ENCODE measurements around the gene COMMD10.

COMMD10 gene

DNA sequence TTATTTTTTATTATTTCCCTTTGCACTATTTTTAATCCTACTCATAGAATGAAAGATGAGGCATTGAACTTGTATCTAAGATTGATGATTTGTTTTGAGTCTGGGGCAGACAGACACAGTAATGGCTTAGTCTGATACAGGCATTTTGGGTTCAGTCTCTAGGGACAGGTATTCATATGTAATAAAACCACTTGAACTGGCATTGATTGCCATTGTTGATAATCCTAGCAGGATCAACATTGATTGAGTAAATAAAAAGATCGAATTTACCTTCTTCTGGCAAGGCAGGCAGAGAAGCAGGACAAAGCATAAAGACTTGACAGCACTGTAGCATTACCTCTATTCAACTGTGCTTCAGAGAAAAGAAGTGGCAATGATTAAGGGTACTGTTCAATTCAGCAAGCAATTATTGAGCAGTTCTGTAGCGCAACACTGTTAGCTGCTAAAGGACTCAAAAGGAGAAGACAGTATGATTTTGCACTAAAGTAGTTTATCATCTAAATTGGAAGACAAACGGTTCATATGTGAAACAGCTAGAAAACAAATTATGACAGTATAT lies 144.4 kb downstream of the COMMD10 start:
- no peak for DNase-seq

DNA sequence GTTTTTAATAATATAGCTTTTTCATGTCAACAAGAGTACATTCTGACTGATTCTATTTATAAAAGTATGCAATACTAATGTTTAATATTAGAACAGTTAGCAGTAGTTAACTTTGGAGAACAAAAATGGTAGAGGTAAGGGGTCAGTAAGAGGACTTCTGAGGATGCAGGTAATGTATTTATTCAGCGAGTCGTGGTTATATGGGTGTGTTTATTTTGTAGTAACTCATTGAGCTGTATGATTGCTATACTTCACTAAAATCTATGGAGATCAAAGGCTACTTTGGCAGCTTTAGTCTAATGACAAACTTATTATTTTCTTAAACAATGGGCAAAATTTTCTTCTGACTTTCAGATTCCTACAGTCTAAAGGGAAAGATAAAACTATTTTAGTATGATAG lies 146.5 kb downstream of the COMMD10 start:
- no peak for DNase-seq

DNA sequence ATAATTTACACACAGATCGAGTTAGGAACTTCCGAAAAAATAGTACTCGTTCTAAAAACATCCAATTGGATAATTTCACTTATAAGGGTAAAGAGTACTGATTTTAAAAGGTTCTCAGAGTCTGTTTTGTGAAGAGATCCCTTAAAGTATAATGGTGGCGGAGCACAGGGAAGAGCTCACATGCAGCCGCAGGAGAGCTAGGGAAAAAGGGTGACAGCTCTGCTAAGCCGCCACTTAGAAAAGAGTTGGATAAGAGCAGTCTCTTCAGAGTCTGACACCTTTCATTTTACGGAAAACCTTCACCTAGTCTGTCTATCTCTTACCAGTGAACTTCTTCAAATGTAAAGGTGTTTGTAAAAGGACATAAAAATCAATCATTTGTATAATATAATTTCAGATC lies 149.9 kb downstream of the COMMD10 start:
- no peak for DNase-seq

- no peak for DNase-seq
These were observed 153.2 kb downstream of the COMMD10 start for GRCh38 chr5:116237917-116238500.

GRCh38 chr5:116242343-116242742 lies 157.5 kb downstream of the COMMD10 start:
- no peak for DNase-seq

DNA sequence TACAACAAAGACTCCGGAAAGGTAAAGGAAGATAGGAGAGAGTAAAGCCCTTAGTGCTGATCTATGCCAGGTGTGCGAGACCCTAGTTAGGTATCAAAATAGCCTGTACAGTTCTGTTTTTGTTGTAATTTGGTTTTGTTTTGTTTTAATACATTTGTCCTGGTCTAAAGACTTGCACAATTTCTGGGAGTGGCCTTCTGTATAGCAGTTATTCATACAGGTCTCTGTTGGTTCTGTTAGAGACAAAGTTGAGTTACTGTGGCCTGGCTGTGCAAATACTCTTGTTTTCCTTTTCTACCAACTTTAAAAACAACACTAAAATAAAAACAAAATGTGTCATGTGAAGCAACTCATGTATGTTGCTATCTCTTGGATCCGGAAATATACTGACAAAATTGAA lies 163.6 kb downstream of the COMMD10 start:
- no peak for DNase-seq

DNA sequence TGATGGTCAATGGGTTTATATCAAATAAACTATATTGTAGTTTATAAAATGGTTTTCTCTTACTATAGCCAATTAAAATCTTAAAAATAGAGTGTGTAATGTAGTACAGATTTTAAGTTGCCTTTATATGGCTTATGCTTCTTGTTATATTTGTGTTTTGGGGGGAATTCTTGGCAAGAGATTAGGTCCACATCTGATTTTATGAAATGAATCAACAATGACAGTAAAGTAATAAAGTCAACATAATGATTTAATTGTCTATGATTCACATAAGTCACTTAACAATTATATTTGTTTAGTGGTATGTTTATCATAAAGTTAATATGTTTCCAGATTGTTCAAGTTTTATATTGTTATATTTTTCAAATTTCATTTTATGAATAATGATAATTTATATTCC lies 164.8 kb downstream of the COMMD10 start:
- DNase-seq: no peak

GRCh38 chr5:116256717-116257116 lies 171.9 kb downstream of the COMMD10 start:
- DNase-seq: no peak

DNA sequence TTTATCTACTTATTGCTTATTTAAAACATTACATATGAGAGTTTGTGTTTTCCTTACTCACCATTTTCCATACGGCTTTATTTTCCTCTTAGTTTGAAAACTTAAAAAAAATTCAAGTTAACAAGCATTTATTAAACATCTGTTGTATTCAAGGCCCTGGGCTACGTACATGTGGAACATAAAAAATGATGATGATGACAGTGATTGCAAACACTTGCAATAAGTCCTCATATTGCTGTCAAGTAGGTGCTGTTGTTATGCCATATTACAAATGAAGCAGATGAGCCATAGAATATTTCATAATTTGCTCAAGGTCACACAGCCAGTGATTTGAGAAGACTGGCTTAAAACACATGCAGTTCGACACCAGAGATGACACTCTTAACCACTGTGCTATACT lies 180.6 kb downstream of the COMMD10 start:
- no peak for DNase-seq

DNA sequence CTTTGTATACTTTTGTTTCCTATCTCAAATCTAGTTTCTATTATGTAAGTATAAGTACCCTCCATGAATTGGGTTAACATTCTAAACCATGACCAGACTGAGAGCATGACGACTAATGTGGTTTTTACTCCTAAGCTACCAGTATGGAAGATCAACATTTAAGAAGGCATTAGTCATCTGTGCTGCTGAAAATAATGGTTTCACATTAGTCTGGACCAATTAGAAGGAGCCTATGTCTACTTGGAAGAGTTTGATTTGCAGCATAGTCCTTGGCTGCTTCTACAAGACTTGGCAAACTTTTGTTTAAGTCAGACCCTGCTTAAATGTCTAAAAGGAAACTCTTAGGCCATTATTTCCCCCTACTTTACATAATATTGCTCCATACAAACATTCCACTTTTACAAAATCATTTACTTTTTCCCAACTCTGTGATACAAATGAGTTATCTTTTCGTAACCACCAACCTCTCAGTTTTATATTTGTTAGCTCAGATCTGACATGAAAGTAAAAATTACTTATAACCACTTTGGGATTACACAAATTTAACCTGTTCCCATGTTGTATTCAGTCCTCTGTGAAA lies 186.7 kb downstream of the COMMD10 start:
- DNase-seq: no peak

- DNase-seq: no peak
These were observed 187.6 kb downstream of the COMMD10 start for GRCh38 chr5:116272281-116272941.

- no peak for DNase-seq
These were observed 188.8 kb downstream of the COMMD10 start for GRCh38 chr5:116273448-116274242.

DNA sequence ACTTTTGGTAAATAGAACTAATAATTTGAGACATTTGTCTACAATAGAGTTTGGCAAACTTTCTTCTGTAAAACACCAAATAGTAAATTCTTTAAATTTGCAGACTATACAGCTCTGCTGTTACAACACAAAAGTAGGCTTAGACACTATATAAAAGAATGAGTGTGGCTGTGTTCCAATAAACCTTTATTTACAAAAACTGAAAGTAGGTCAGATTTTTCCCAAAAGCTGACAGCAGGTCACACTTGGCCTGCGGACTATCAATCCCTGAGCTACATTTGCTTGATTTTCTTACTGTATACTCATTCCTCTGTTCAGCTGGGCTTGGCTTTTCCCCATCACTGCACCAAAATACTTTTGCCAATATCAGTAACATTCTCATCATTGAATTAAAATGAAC lies 189.4 kb downstream of the COMMD10 start:
- no peak for DNase-seq

- DNase-seq: no peak
These were observed 190.5 kb downstream of the COMMD10 start for GRCh38 chr5:116275282-116275681.

- DNase-seq: no peak
These were observed 192.1 kb downstream of the COMMD10 start for GRCh38 chr5:116276952-116277351.

GRCh38 chr5:116280149-116280803 lies 195.5 kb downstream of the COMMD10 start:
- no peak for DNase-seq

DNA sequence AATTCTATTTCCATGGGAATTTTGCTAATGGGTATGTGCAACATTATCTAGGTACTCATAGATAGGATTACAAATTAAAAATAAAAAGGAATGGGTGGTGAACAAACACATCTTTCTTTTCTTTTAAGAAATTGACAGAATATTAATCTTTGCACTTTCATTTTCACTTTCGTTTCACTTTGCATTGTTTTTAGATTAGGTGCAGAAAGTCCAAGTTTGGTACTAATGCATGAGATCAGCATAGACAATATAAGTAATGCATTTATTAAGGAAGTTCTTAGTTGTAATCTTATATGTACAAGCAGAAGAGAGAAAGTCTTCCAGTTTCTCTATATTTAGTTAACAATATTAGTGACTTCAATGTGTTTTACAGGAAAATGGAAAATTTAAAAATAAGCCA lies 196.5 kb downstream of the COMMD10 start:
- no peak for DNase-seq

DNA sequence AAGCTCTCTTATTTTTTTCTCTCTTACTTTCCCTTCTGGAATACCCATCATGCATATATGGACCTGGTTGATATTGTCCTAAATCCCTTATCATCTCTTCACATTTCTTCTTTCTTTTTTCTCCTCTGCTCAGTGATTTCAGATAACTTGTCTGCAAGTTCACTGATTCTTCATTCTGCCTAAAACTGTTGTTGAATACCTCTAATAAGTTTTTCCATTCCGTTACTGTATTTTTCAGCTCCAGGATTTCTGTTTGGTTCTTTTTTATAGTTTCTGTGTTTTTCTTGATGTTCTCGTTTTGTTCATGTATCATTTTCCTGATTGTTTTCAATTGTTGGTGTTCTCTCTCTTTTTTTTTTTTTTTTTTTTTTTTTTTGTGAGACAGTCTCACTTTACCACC lies 203.7 kb downstream of the COMMD10 start:
- no peak for DNase-seq

DNA sequence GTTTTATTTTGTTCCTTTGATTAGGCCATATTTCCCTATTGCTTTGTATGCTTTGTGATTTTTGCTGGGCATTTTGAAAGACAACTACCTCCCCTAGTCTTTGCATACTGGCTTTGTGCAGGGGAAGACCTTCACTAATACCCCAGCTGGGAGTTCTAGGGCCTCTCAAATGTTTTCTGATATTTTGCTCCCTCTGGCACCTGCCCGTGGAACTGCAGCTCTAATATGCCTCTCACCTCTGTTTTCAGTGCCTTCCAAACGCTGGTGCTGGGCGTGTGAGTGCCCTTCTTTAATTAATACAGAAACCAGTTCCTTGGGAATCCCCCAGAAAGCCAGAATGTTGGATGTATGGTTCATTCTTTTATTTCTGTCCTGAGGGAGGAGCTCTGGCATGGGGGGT lies 204.5 kb downstream of the COMMD10 start:
- no peak for DNase-seq

DNA sequence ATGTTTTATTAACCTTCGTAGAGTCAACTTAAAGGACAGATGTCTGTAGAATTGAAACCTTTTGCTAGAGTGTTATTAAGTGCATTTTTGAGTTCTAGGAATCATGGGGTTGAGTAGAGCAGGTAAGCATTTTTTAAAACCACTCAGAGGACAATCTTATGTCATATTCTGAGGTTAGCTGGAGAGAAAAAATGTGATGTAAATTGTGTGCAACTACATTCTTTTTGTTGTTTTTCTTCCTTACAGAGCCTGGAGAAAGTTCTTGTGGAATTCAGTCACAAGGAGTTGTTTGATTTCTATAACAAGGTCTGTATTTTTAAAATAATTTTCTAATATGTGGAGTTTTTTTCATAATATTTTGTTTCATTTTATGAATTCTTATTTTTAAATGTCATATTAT lies 206.4 kb downstream of the COMMD10 start:
- no peak for DNase-seq

- no peak for DNase-seq
These were observed 207.5 kb downstream of the COMMD10 start for GRCh38 chr5:116292321-116292720.

DNA sequence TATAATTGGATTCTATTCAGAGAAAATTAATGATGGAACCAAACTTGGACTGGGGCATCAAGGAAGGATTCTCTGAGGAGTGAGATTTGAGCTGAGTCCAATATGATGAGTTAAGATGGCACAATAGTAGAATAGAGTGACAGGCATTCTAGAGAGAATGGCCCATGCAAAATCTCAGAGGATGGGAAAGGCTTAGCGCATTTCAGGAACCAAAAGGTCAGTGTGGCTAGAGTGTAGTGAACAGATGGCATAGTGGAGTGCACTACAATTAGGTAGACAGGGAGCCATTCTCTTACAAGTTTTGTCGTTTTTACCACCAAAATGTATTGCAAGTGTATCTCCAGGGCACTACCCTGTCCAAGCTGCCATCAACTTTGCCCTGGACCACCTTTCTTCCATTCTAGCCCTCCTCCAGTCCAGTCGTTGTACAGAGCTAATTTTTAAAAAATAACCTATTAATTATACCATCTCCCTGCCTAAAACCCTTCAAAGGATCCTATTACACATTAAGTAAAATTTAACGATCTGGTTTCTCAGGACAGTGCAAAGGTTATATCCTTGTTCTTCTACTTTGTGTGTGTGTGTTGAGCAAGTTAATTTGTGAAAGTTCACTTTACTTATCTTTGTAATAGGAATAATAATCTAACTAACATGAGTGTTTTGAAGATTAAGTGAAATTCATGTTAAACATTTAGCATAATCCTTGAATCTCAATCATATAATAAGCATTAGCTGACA lies 211.7 kb downstream of the COMMD10 start:
- DNase-seq: no peak

All from cerebellar nuclear complex (tissue), 1 donor.